Measurements from ENCODE around the gene HADHA. TPM values are rescaled to one million over a fixed set of nuclear protein-coding genes. Genes with fewer than 3 reads are reported as not detected.

HADHA gene
- polyA plus RNA-seq, 1 of the 3 experiments (the other 2 are of a cell fraction), result 64.3 TPM

DNA sequence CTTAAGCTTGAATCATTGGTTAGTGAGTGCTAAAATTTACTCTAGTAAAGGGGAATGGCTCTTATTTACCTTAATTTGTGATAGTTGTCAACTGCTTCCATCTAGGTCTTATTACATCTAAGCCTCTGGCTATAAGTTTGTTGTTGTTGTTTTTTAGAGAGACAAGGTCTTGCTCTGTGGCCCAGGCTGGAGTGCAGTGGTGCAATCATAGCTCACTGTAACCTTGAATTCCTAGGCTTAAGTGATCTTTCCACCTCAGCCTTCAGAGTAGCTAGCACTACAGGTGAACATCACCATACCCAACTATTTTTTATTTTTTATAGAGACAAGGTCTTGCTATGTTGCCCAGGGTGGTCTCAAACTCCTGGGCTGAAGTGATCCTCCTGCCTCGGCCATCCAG lies 6.6 kb downstream of the HADHA start:
- H3K4me2 ChIP-seq, result no peak overlapping the region
- ChIA-PET POLR2A (interaction anchor here (0.7 kb wide), 1 partner anchor 1416 kb away, joined by 3 read pairs; no protein-coding TSS in a partner anchor), CTCF (interaction anchor here (0.9 to 1.6 kb wide), 2 partner anchors 91 to 340 kb away, joined by 3 to 6 read pairs; no protein-coding TSS in a partner anchor)
- H3K9ac ChIP-seq, result no peak overlapping the region
- no peaks in the 10 kb centered on the region for H3K27me3 ChIP-seq (ENCODE audit: insufficient read depth)
- no peaks in the 10 kb centered on the region for H3F3A ChIP-seq (replicated peaks; ENCODE audit: insufficient read depth)
- H3K4me3 ChIP-seq (ENCODE audit: low read depth in 2 of 2, low read length in 1 of 2), result no peak overlapping the region
- peaks cover 3 to 9% of the 10 kb centered on the region in 2 experiments; a peak in 3 of 4 replicates for H3K4me1 ChIP-seq (ENCODE audit: control insufficient read depth in 1 of 2, insufficient read depth in 2 of 2, low read depth in 1 of 2, low read length in 1 of 2)
- no peaks in the 10 kb centered on the region for H3K9me2 ChIP-seq
- DNase-seq, result no peak
- peaks cover 46% of the 10 kb centered on the region for H3K79me2 ChIP-seq (ENCODE audit: insufficient read depth)
- H3K27ac ChIP-seq (ENCODE audit: low read depth in 2 of 2, low read length in 1 of 2), result no peak overlapping the region
- TF ChIP-seq NFIC (IDR thresholded peaks at IDR 0.05; ENCODE audit: borderline replicate concordance) (no peak), EP300 (IDR thresholded peaks at IDR 0.05; ENCODE audit: borderline replicate concordance in 1 of 2, low read depth in 1 of 2, low read length in 1 of 2) (no peak), ELF1 (IDR thresholded peaks at IDR 0.05) (no peak), MAX (IDR thresholded peaks at IDR 0.05; ENCODE audit: low read depth) (no peak), RCOR1 (IDR thresholded peaks at IDR 0.05; ENCODE audit: low read length) (no peak), FOXM1 (IDR thresholded peaks at IDR 0.05; ENCODE audit: low read depth) (no peak), MXI1 (IDR thresholded peaks at IDR 0.05; ENCODE audit: low read depth, low read length) (no peak), USF1 (IDR thresholded peaks at IDR 0.05; ENCODE audit: borderline replicate concordance, low read depth) (no peak), POLR2AphosphoS5 (IDR thresholded peaks at IDR 0.05; ENCODE audit: low read depth, low read length) (no peak), GABPA (IDR thresholded peaks at IDR 0.05; ENCODE audit: low read depth) (no peak), TAF1 (IDR thresholded peaks at IDR 0.05; ENCODE audit: borderline replicate concordance, low read depth, low read length) (no peak)
- TF ChIP-seq, protein P1, sequence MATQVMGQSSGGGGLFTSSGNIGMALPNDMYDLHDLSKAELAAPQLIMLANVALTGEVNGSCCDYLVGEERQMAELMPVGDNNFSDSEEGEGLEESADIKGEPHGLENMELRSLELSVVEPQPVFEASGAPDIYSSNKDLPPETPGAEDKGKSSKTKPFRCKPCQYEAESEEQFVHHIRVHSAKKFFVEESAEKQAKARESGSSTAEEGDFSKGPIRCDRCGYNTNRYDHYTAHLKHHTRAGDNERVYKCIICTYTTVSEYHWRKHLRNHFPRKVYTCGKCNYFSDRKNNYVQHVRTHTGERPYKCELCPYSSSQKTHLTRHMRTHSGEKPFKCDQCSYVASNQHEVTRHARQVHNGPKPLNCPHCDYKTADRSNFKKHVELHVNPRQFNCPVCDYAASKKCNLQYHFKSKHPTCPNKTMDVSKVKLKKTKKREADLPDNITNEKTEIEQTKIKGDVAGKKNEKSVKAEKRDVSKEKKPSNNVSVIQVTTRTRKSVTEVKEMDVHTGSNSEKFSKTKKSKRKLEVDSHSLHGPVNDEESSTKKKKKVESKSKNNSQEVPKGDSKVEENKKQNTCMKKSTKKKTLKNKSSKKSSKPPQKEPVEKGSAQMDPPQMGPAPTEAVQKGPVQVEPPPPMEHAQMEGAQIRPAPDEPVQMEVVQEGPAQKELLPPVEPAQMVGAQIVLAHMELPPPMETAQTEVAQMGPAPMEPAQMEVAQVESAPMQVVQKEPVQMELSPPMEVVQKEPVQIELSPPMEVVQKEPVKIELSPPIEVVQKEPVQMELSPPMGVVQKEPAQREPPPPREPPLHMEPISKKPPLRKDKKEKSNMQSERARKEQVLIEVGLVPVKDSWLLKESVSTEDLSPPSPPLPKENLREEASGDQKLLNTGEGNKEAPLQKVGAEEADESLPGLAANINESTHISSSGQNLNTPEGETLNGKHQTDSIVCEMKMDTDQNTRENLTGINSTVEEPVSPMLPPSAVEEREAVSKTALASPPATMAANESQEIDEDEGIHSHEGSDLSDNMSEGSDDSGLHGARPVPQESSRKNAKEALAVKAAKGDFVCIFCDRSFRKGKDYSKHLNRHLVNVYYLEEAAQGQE (IDR thresholded peaks at IDR 0.05; ENCODE audit: low read depth, low read length), result no peak
- peaks cover 42 to 43% of the 10 kb centered on the region in 2 experiments for H3K36me3 ChIP-seq (replicated peaks in 1 of 2; ENCODE audit: control insufficient read depth in 1 of 2, insufficient read depth in 2 of 2, low read length in 1 of 2)
- no peak overlapping the region for H2AFZ ChIP-seq (ENCODE audit: low read depth)
- no peaks in the 10 kb centered on the region for H3K9me3 ChIP-seq
- 100% methylated on average over 1 of the region's 1 CpG for WGBS (ENCODE audit: low lambda C conversion rate)
- H4K20me1 ChIP-seq (ENCODE audit: insufficient read depth), result peaks cover 11% of the 10 kb centered on the region; the same call in 1 of the 2 replicates

- H3K4me1 ChIP-seq (ENCODE audit: control insufficient read depth in 1 of 2, insufficient read depth in 2 of 2, low read depth in 1 of 2, low read length in 1 of 2), result no peaks in the 10 kb centered on the region; a peak in 1 of 4 replicates
- H3K27ac ChIP-seq (ENCODE audit: low read depth in 2 of 2, low read length in 1 of 2), result no peak overlapping the region
- no peak overlapping the region for H2AFZ ChIP-seq (ENCODE audit: low read depth)
- peaks cover 18% of the 10 kb centered on the region for H3K79me2 ChIP-seq (ENCODE audit: insufficient read depth)
- CTCF ChIA-PET, result interaction anchor here (0.7 to 1.7 kb wide), 11 partner anchors 12 to 500 kb away, joined by 3 to 9 read pairs (median 3); a partner anchor contains a TSS
- POLR2A ChIA-PET, result interaction anchor here (1.2 kb wide), 1 partner anchor 41 kb away, joined by 3 read pairs; no protein-coding TSS in a partner anchor
- no peaks in the 10 kb centered on the region for H3K9me2 ChIP-seq
- H3K4me2 ChIP-seq, result no peak overlapping the region
- H3K4me3 ChIP-seq (ENCODE audit: low read depth in 2 of 2, low read length in 1 of 2), result no peak overlapping the region
- H3K9me3 ChIP-seq, result no peaks in the 10 kb centered on the region
- H4K20me1 ChIP-seq (ENCODE audit: insufficient read depth), result 0 out of 2 replicates have a peak, but pooled peaks cover 3% of the 10 kb centered on the region
- WGBS (ENCODE audit: low lambda C conversion rate), result 96% methylated on average over 9 of the region's 9 CpGs
- no peaks in the 10 kb centered on the region for H3F3A ChIP-seq (replicated peaks; ENCODE audit: insufficient read depth)
- H3K9ac ChIP-seq, result no peak overlapping the region
- no peaks in the 10 kb centered on the region for H3K27me3 ChIP-seq (ENCODE audit: insufficient read depth)
- H3K36me3 ChIP-seq (replicated peaks in 1 of 2; ENCODE audit: control insufficient read depth in 1 of 2, insufficient read depth in 2 of 2, low read length in 1 of 2), result peaks cover 62 to 66% of the 10 kb centered on the region in 2 experiments
- no peak for DNase-seq
- TF ChIP-seq CHD2 (IDR thresholded peaks at IDR 0.05; ENCODE audit: low read length, partially characterized antibody), result no peak
- no peak for TF ChIP-seq EP300 (IDR thresholded peaks at IDR 0.05; ENCODE audit: borderline replicate concordance in 1 of 2, low read depth in 1 of 2, low read length in 1 of 2)
- peak; percentile 44 for TF ChIP-seq RAD21 (IDR thresholded peaks at IDR 0.05; ENCODE audit: low read length)
- no peak for TF ChIP-seq MXI1 (IDR thresholded peaks at IDR 0.05; ENCODE audit: low read depth, low read length)
- no peak for TF ChIP-seq USF1 (IDR thresholded peaks at IDR 0.05; ENCODE audit: borderline replicate concordance, low read depth)
- peak; percentile 43 for TF ChIP-seq CTCF (IDR thresholded peaks at IDR 0.05)
- TF ChIP-seq, protein P1 (IDR thresholded peaks at IDR 0.05; ENCODE audit: low read depth, low read length), result no peak
These were observed 9.3 kb downstream of the HADHA start for GRCh38 chr2:26235089-26235488.

Measured in SK-N-SH (cell line).